ENCODE measurements around the gene IGSF9B. TPM values are rescaled to one million over a fixed set of nuclear protein-coding genes. Genes with fewer than 3 reads are reported as not detected.

The IGSF9B gene
- total RNA-seq, 1 experiment from 2014 or later, result not detected

DNA sequence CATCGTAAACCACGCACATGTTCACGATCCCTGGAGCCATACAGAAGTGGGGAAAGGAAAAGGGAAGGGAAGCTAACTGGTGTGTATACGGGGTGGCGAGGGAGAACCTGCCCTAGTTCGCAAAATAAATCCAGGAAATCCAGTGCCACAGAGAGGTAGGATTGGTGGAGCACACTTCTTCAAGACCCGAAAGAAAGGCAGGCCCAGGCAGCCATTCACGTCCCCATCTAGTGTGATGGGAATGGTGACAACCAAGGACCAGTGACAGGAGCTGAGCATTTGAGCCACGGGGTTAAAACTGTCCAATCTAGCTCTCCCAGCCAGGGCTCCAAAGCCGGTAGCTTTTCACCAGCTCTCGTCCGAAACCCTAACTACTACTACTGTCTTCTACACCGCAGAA lies 53.7 kb downstream of the IGSF9B start:
- Histone ChIP-seq H4K20me1 (ENCODE audit: insufficient read depth) (no peaks in the 10 kb centered on the region), H3K36me3 (ENCODE audit: low read depth) (no peaks in the 10 kb centered on the region), H3K79me2 (ENCODE audit: low read depth) (no peaks in the 10 kb centered on the region), H3K4me1 (replicated peaks; ENCODE audit: insufficient read depth) (no peaks in the 10 kb centered on the region), H3K4me2 (no peak overlapping the region), H2AFZ (no peak overlapping the region), H3K27ac (no peak overlapping the region), H3K27me3 (ENCODE audit: insufficient read depth, low read depth) (peaks cover 52% of the 10 kb centered on the region), H3K9me3 (ENCODE audit: insufficient read depth, low read depth) (no peaks in the 10 kb centered on the region), H3K4me3 (no peak overlapping the region), H3K9me2 (ENCODE audit: insufficient read depth) (no peaks in the 10 kb centered on the region), H3F3A (ENCODE audit: insufficient read depth, low read depth) (no peaks in the 10 kb centered on the region)
- ChIA-PET POLR2A (ENCODE audit: unreplicated experiment) (no interaction called here), CTCF (no interaction called here)
- intact Hi-C loops (cut with micrococcal nuclease; ENCODE audit: unreplicated experiment), result no loop called here
- no peak for TF ChIP-seq EZH2 (IDR thresholded peaks at IDR 0.05; ENCODE audit: low read depth)
- TF ChIP-seq, protein P1, sequence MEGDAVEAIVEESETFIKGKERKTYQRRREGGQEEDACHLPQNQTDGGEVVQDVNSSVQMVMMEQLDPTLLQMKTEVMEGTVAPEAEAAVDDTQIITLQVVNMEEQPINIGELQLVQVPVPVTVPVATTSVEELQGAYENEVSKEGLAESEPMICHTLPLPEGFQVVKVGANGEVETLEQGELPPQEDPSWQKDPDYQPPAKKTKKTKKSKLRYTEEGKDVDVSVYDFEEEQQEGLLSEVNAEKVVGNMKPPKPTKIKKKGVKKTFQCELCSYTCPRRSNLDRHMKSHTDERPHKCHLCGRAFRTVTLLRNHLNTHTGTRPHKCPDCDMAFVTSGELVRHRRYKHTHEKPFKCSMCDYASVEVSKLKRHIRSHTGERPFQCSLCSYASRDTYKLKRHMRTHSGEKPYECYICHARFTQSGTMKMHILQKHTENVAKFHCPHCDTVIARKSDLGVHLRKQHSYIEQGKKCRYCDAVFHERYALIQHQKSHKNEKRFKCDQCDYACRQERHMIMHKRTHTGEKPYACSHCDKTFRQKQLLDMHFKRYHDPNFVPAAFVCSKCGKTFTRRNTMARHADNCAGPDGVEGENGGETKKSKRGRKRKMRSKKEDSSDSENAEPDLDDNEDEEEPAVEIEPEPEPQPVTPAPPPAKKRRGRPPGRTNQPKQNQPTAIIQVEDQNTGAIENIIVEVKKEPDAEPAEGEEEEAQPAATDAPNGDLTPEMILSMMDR (conservative IDR thresholded peaks at IDR 0.05), result no peak
- no TSS peak for BruUV-seq (replicated peaks)
- DNase-seq, result no peak

DNA sequence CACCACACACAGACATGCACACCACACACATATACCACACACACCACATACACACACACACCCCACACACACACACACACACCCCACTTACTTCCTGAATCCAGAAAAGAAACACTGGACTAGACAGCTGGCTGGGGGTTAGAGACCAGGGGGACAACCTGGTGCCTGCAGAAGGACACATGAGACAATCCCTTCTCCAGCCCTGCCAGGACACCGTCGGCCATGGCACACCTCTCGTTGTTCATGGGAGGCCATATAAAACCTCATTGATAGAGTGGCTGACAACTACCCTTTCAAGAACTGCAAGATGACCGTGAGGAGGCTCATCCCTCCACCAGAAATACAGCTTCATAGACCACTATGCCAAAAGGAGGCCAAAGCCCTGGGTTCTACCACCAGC lies 54.3 kb downstream of the IGSF9B start:
- H3K36me3 ChIP-seq (ENCODE audit: low read depth), result no peaks in the 10 kb centered on the region
- TF ChIP-seq EZH2 (IDR thresholded peaks at IDR 0.05; ENCODE audit: low read depth), result no peak
- TF ChIP-seq, protein P1 (conservative IDR thresholded peaks at IDR 0.05), result no peak
- intact Hi-C loops (cut with micrococcal nuclease; ENCODE audit: unreplicated experiment), result no loop called here
- H2AFZ ChIP-seq, result no peak overlapping the region
- H3K9me2 ChIP-seq (ENCODE audit: insufficient read depth), result no peaks in the 10 kb centered on the region
- H3F3A ChIP-seq (ENCODE audit: insufficient read depth, low read depth), result no peaks in the 10 kb centered on the region
- no peaks in the 10 kb centered on the region for H3K79me2 ChIP-seq (ENCODE audit: low read depth)
- no peaks in the 10 kb centered on the region for H4K20me1 ChIP-seq (ENCODE audit: insufficient read depth)
- H3K4me3 ChIP-seq, result no peak overlapping the region
- no peak overlapping the region for H3K4me2 ChIP-seq
- H3K4me1 ChIP-seq (replicated peaks; ENCODE audit: insufficient read depth), result no peaks in the 10 kb centered on the region
- no TSS peak for BruUV-seq (replicated peaks)
- POLR2A ChIA-PET (ENCODE audit: unreplicated experiment), result no interaction called here
- H3K27me3 ChIP-seq (ENCODE audit: insufficient read depth, low read depth), result peaks cover 47% of the 10 kb centered on the region
- CTCF ChIA-PET, result no interaction called here
- no peak overlapping the region for H3K27ac ChIP-seq
- no peak for DNase-seq
- no peaks in the 10 kb centered on the region for H3K9me3 ChIP-seq (ENCODE audit: insufficient read depth, low read depth)

DNA sequence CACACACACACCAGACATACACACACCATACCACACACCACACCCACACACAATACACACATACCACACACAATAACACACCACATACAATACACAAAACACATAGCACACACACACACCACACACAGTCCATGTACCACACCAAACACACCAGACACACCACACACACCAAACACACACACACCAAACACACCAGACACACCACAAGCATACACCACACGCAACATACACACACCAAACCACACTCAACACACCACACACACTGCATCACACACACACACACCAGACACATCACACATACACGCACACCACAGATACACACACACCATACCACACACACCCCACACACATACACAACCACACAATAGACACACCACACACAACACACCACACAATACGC lies 54.8 kb downstream of the IGSF9B start:
- DNase-seq, result no peak
- no TSS peak for BruUV-seq (replicated peaks)
- intact Hi-C loops (cut with micrococcal nuclease; ENCODE audit: unreplicated experiment), result no loop called here
- Histone ChIP-seq H3F3A (ENCODE audit: insufficient read depth, low read depth) (no peaks in the 10 kb centered on the region), H3K4me2 (no peak overlapping the region), H3K4me3 (no peak overlapping the region), H3K27ac (no peak overlapping the region), H3K36me3 (ENCODE audit: low read depth) (no peaks in the 10 kb centered on the region), H3K27me3 (ENCODE audit: insufficient read depth, low read depth) (peaks cover 47% of the 10 kb centered on the region), H4K20me1 (ENCODE audit: insufficient read depth) (no peaks in the 10 kb centered on the region), H3K79me2 (ENCODE audit: low read depth) (no peaks in the 10 kb centered on the region), H3K9me2 (ENCODE audit: insufficient read depth) (no peaks in the 10 kb centered on the region), H3K9me3 (ENCODE audit: insufficient read depth, low read depth) (no peaks in the 10 kb centered on the region), H2AFZ (no peak overlapping the region), H3K4me1 (replicated peaks; ENCODE audit: insufficient read depth) (no peaks in the 10 kb centered on the region)
- POLR2A ChIA-PET (ENCODE audit: unreplicated experiment), result no interaction called here
- TF ChIP-seq, protein P1 (conservative IDR thresholded peaks at IDR 0.05), result no peak
- TF ChIP-seq EZH2 (IDR thresholded peaks at IDR 0.05; ENCODE audit: low read depth), result no peak
- CTCF ChIA-PET, result no interaction called here

All from PC-9 (cell line).